Prostate gland (tissue), 2 donors: ENCODE data around the gene ARHGEF19. TPM values are rescaled to one million over a fixed set of nuclear protein-coding genes. Genes with fewer than 3 reads are reported as not detected.

Experiments used
- DNase-seq: peaks from one replicate; pipeline ENCODE4 v3.0.0-alpha.2; 2019; ENCODE audit warnings: low spot score
- H3K27ac ChIP-seq, 2 donors: fragments of 200-600 bp; sonication (generic); 2 replicates each; pipeline ENCODE4 v1.5.1; 2017 to 2019
- H3K27me3 ChIP-seq: fragments of 200-600 bp; sonication (generic); replicated peaks from 2 replicates; pipeline ENCODE4 v1.5.1; 2019; ENCODE audit not compliant: insufficient read depth
- H3K36me3 ChIP-seq, 2 donors: fragments of 200-600 bp; sonication (generic); 1 replicate in 1 of 2; 2 replicates in 1 of 2; pipeline versions ENCODE4 v1.5.1 to v1.8.1; 2017 to 2019
- H3K4me1 ChIP-seq: fragments of 200-600 bp; sonication (generic); replicated peaks from 2 replicates; pipeline ENCODE4 v1.5.1; 2019
- H3K4me3 ChIP-seq, 2 donors: fragments of 200-600 bp; sonication (generic); 2 replicates each; pipeline ENCODE4 v1.5.1; 2017 to 2019
- H3K9me3 ChIP-seq: fragments of 200-600 bp; sonication (generic); 2 replicates; pipeline ENCODE4 v1.5.1; 2017
- POLR2A ChIP-seq: fragments of 450-650 bp; IDR thresholded peaks from one replicate; pipeline ENCODE4 v1.6.1; 2016; ENCODE audit warnings: antibody characterized with exemption, mild to moderate bottlenecking
- POLR2AphosphoS5 ChIP-seq: sonication (generic); formaldehyde crosslinking; IDR thresholded peaks from one replicate; pipeline ENCODE4 v1.6.1; 2017; ENCODE audit warnings: antibody characterized with exemption
- WGBS: methylation state at CpG from one replicate; pipeline ENCODE4 v1.1.5; 2018; 5-methylcytosine and 5-hydroxymethylcytosine counted together
- intact Hi-C: fragments of 100-400 bp; cut with DNase I; formaldehyde crosslinking; loops from one replicate; pipeline ENCODE4 v1.14.2; 2022
- total RNA-seq, 2 donors: library from RNA; depleted of rRNA; stranded (reverse); fragments of >200 nt; gene quantifications; one replicate each; pipeline ENCODE4 v1.1.0, GENCODE V29; 2016
- TF ChIP-seq, protein P1 (sequence below), 4 experiments: fragments of 200-600 bp in 2 of 4; fragments of 450-650 bp in 2 of 4; sonication (generic) in 2 of 4; IDR thresholded peaks; 1 replicate in 3 of 4; 2 replicates in 1 of 4; pipeline ENCODE4 v1.5.1; 2016 to 2019; ENCODE audit warnings: antibody characterized with exemption in 4 of 4, mild to moderate bottlenecking in 2 of 4, moderate library complexity in 2 of 4

Gene ARHGEF19
- total RNA-seq, 2 donors from 2014 or later: 13.1 to 18.8 TPM

GRCh38 chr1:16151196-16151994, 61.1 kb downstream of the ARHGEF19 start:
- no peaks in the 10 kb centered on the region for H3K4me1 ChIP-seq
- H3K4me3 ChIP-seq: no peak overlapping the region
- WGBS: 36% methylated on average over 9 of the region's 9 CpGs
- peak overlapping the region; percentile 69 to 76 for H3K27ac ChIP-seq
- no peaks in the 10 kb centered on the region for H3K9me3 ChIP-seq
- DNase-seq: no peak
- no peak for TF ChIP-seq POLR2AphosphoS5
- TF ChIP-seq, protein P1, sequence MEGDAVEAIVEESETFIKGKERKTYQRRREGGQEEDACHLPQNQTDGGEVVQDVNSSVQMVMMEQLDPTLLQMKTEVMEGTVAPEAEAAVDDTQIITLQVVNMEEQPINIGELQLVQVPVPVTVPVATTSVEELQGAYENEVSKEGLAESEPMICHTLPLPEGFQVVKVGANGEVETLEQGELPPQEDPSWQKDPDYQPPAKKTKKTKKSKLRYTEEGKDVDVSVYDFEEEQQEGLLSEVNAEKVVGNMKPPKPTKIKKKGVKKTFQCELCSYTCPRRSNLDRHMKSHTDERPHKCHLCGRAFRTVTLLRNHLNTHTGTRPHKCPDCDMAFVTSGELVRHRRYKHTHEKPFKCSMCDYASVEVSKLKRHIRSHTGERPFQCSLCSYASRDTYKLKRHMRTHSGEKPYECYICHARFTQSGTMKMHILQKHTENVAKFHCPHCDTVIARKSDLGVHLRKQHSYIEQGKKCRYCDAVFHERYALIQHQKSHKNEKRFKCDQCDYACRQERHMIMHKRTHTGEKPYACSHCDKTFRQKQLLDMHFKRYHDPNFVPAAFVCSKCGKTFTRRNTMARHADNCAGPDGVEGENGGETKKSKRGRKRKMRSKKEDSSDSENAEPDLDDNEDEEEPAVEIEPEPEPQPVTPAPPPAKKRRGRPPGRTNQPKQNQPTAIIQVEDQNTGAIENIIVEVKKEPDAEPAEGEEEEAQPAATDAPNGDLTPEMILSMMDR (IDR thresholded peaks at IDR 0.05): peak in 1 of 4 experiments; percentile 25
- TF ChIP-seq POLR2A: no peak
- no peaks in the 10 kb centered on the region for H3K27me3 ChIP-seq
- intact Hi-C loops: no loop called here
- H3K36me3 ChIP-seq: no peaks in the 10 kb centered on the region

- intact Hi-C loops: no loop called here
- TF ChIP-seq POLR2A (no peak), POLR2AphosphoS5 (no peak)
- TF ChIP-seq, protein P1 (IDR thresholded peaks at IDR 0.05): no peak
- Histone ChIP-seq H3K4me3 (no peak overlapping the region), H3K27ac (no peak overlapping the region), H3K4me1 (peaks cover 1% of the 10 kb centered on the region), H3K36me3 (no peaks in the 10 kb centered on the region), H3K27me3 (no peaks in the 10 kb centered on the region), H3K9me3 (no peaks in the 10 kb centered on the region)
- WGBS: 64% methylated on average over 6 of the region's 6 CpGs
- no peak for DNase-seq
Observed at GRCh38 chr1:16150508-16150907, 61.9 kb downstream of the ARHGEF19 start.

GRCh38 chr1:16149702-16150488, 62.6 kb downstream of the ARHGEF19 start:
- no peaks in the 10 kb centered on the region for H3K27me3 ChIP-seq
- H3K4me3 ChIP-seq: no peak overlapping the region
- 83% methylated on average over 12 of the region's 12 CpGs for WGBS
- no peak for TF ChIP-seq POLR2AphosphoS5
- TF ChIP-seq, protein P1 (IDR thresholded peaks at IDR 0.05): no peak
- TF ChIP-seq POLR2A: no peak
- H3K9me3 ChIP-seq: no peaks in the 10 kb centered on the region
- intact Hi-C loops: no loop called here
- H3K36me3 ChIP-seq: no peaks in the 10 kb centered on the region
- no peak for DNase-seq
- H3K4me1 ChIP-seq: peaks cover 8% of the 10 kb centered on the region
- no peak overlapping the region for H3K27ac ChIP-seq

DNA sequence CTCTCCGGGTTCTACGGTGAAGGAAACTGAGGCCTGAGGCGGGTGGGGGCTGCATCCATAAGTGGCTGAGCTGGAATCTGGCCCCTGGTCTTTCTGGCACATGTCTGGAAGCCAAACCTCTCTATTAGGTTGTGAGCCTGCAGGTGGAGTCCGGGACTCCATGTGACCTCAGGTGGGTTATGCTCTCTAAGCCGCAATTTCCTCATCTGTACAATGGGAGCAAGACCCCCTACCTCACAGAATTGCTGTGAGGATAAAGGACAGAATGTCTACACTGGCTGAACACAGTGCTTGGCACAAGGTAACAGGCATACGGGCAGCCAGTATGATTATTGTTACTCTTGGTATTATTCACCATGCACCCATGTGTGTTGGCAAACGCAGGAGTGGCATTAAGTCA, 63.3 kb downstream of the ARHGEF19 start:
- no peaks in the 10 kb centered on the region for H3K36me3 ChIP-seq
- peaks cover 8% of the 10 kb centered on the region for H3K4me1 ChIP-seq
- H3K9me3 ChIP-seq: no peaks in the 10 kb centered on the region
- no peak overlapping the region for H3K27ac ChIP-seq
- DNase-seq: no peak
- 82% methylated on average over 7 of the region's 7 CpGs for WGBS
- intact Hi-C loops: no loop called here
- TF ChIP-seq, protein P1 (IDR thresholded peaks at IDR 0.05): no peak
- TF ChIP-seq POLR2A: no peak
- TF ChIP-seq POLR2AphosphoS5: no peak
- no peaks in the 10 kb centered on the region for H3K27me3 ChIP-seq
- no peak overlapping the region for H3K4me3 ChIP-seq
